ENCODE results near the gene USP54.

Gene USP54

GRCh38 chr10:73485320-73485719, 105.8 kb downstream of the USP54 start:
- H3K36me3 ChIP-seq (ENCODE audit: control insufficient read depth in 2 of 2, insufficient read depth in 1 of 2, low read length in 2 of 2) = peaks cover 8 to 10% of the 10 kb centered on the region in 2 experiments
- TF ChIP-seq ZNF404 (tag by site-specific recombination; IDR thresholded peaks at IDR 0.05) = no peak
- ChIA-PET CTCF (interaction anchor here (0.7 kb wide), 1 partner anchor 25 kb away, joined by 5 read pairs; no protein-coding TSS in a partner anchor), POLR2A (no interaction called here)
- H3K9me3 ChIP-seq (ENCODE audit: control insufficient read depth, insufficient read depth, low read depth, low read length) = no peaks in the 10 kb centered on the region
- H3K27ac ChIP-seq (ENCODE audit: extremely low read depth, low read depth, low read length) = no peak overlapping the region
- no peak overlapping the region for H3K4me3 ChIP-seq (ENCODE audit: low read depth, low read length)
- H3K4me1 ChIP-seq (ENCODE audit: control insufficient read depth, insufficient read depth, low read length) = no peaks in the 10 kb centered on the region

- no peak for TF ChIP-seq ZNF571 (tag by site-specific recombination; IDR thresholded peaks at IDR 0.05)
- no peak for TF ChIP-seq SCRT1 (tag by site-specific recombination; IDR thresholded peaks at IDR 0.05; ENCODE audit: borderline replicate concordance)
- TF ChIP-seq ZNF362 (tag by site-specific recombination; IDR thresholded peaks at IDR 0.05) = peak; percentile 67
- no peak for TF ChIP-seq ZNF658 (tag by site-specific recombination; IDR thresholded peaks at IDR 0.05)
- no peak for TF ChIP-seq ZNF23 (tag by site-specific recombination; IDR thresholded peaks at IDR 0.05; ENCODE audit: borderline replicate concordance)
- TF ChIP-seq KLF16 (tag by site-specific recombination; IDR thresholded peaks at IDR 0.05) = no peak
- no peak overlapping the region for H3K4me3 ChIP-seq (ENCODE audit: low read depth, low read length)
- no peak overlapping the region for H3K27ac ChIP-seq (ENCODE audit: extremely low read depth, low read depth, low read length)
- POLR2A ChIA-PET = interaction anchor here (0.9 to 1.6 kb wide), 2 partner anchors 15 to 16 kb away, joined by 5 read pairs; partner anchors contain the start of gene PPP3CB
- CTCF ChIA-PET = no interaction called here
- H3K9me3 ChIP-seq (ENCODE audit: control insufficient read depth, insufficient read depth, low read depth, low read length) = no peaks in the 10 kb centered on the region
- H3K36me3 ChIP-seq (ENCODE audit: control insufficient read depth in 2 of 2, insufficient read depth in 1 of 2, low read length in 2 of 2) = peaks cover 45 to 46% of the 10 kb centered on the region in 2 experiments
- H3K4me1 ChIP-seq (ENCODE audit: control insufficient read depth, insufficient read depth, low read length) = no peaks in the 10 kb centered on the region
Observed at GRCh38 chr10:73480158-73480557, 111.0 kb downstream of the USP54 start.

GRCh38 chr10:73478636-73479035, 112.5 kb downstream of the USP54 start:
- ChIA-PET CTCF (interaction anchor here (0.6 kb wide), 1 partner anchor 75 kb away, joined by 7 read pairs; no protein-coding TSS in a partner anchor), POLR2A (no interaction called here)
- Histone ChIP-seq H3K4me1 (ENCODE audit: control insufficient read depth, insufficient read depth, low read length) (no peaks in the 10 kb centered on the region), H3K4me3 (ENCODE audit: low read depth, low read length) (no peak overlapping the region), H3K36me3 (ENCODE audit: control insufficient read depth in 2 of 2, insufficient read depth in 1 of 2, low read length in 2 of 2) (peaks cover 56 to 59% of the 10 kb centered on the region in 2 experiments), H3K27ac (ENCODE audit: extremely low read depth, low read depth, low read length) (no peak overlapping the region), H3K9me3 (ENCODE audit: control insufficient read depth, insufficient read depth, low read depth, low read length) (no peaks in the 10 kb centered on the region)
- TF ChIP-seq ZSCAN23 (tag by site-specific recombination; IDR thresholded peaks at IDR 0.05) (no peak), ZFP69B (tag by site-specific recombination; IDR thresholded peaks at IDR 0.05) (no peak), KLF8 (tag by site-specific recombination; IDR thresholded peaks at IDR 0.05) (no peak), ZNF529 (tag by site-specific recombination; IDR thresholded peaks at IDR 0.05; ENCODE audit: insufficient replicate concordance) (no peak), ZNF398 (tag by site-specific recombination; IDR thresholded peaks at IDR 0.05) (no peak), ZNF175 (tag by site-specific recombination; IDR thresholded peaks at IDR 0.05) (no peak), ZNF404 (tag by site-specific recombination; IDR thresholded peaks at IDR 0.05) (no peak)

GRCh38 chr10:73471226-73471625, 119.9 kb downstream of the USP54 start:
- Histone ChIP-seq H3K27ac (ENCODE audit: extremely low read depth, low read depth, low read length) (no peak overlapping the region), H3K9me3 (ENCODE audit: control insufficient read depth, insufficient read depth, low read depth, low read length) (no peaks in the 10 kb centered on the region), H3K36me3 (ENCODE audit: control insufficient read depth in 2 of 2, insufficient read depth in 1 of 2, low read length in 2 of 2) (peaks cover 66 to 75% of the 10 kb centered on the region in 2 experiments), H3K4me1 (ENCODE audit: control insufficient read depth, insufficient read depth, low read length) (no peaks in the 10 kb centered on the region), H3K4me3 (ENCODE audit: low read depth, low read length) (no peak overlapping the region)
- ChIA-PET POLR2A (no interaction called here), CTCF (no interaction called here)
- no peak for TF ChIP-seq ZNF561 (tag by site-specific recombination; IDR thresholded peaks at IDR 0.05; ENCODE audit: borderline replicate concordance)
- no peak for TF ChIP-seq WT1 (tag by site-specific recombination; IDR thresholded peaks at IDR 0.05)
- no peak for TF ChIP-seq ZNF600 (tag by site-specific recombination; IDR thresholded peaks at IDR 0.05)
- no peak for TF ChIP-seq ZNF366 (tag by site-specific recombination; conservative IDR thresholded peaks at IDR 0.05)
- no peak for TF ChIP-seq ZNF692 (tag by site-specific recombination; IDR thresholded peaks at IDR 0.05)
- no peak for TF ChIP-seq SP2 (tag by site-specific recombination; IDR thresholded peaks at IDR 0.05)
- TF ChIP-seq ZNF560 (tag by site-specific recombination; IDR thresholded peaks at IDR 0.05; ENCODE audit: borderline replicate concordance) = no peak
- TF ChIP-seq ZNF596 (tag by site-specific recombination; IDR thresholded peaks at IDR 0.05) = no peak
- TF ChIP-seq TCF7L2 (IDR thresholded peaks at IDR 0.05; ENCODE audit: borderline replicate concordance, low read depth, low read length) = no peak
- no peak for TF ChIP-seq KLF8 (tag by site-specific recombination; IDR thresholded peaks at IDR 0.05)
- TF ChIP-seq ZSCAN5A (tag by site-specific recombination; IDR thresholded peaks at IDR 0.05) = no peak

All from HEK293 (cell line).